Sigmoid colon (tissue), 7 donors: ENCODE measurements around the gene TMEM255B. TPM values are rescaled to one million over a fixed set of nuclear protein-coding genes. Genes with fewer than 3 reads are reported as not detected.

ENCODE experiments used
- DNase-seq: peaks from one replicate; pipeline ENCODE4 v3.0.0-alpha.2; 2019
- H3K27ac ChIP-seq, 4 donors: fragments of 200-600 bp; sonication (generic); one replicate each; pipeline ENCODE4 v1.5.1; 2016 to 2019; ENCODE audit warnings: mild to moderate bottlenecking in 1 of 4
- H3K27me3 ChIP-seq, 3 donors: fragments of 200-600 bp; sonication (generic); one replicate each; pipeline ENCODE4 v1.5.1; 2019; ENCODE audit warnings: mild to moderate bottlenecking in 1 of 3
- H3K36me3 ChIP-seq, 4 donors: fragments of 200-600 bp; sonication (generic); one replicate each; pipeline ENCODE4 v1.5.1; 2016 to 2019
- H3K4me1 ChIP-seq, 4 donors: fragments of 200-600 bp; sonication (generic); one replicate each; pipeline ENCODE4 v1.5.1; 2017 to 2019
- H3K4me3 ChIP-seq, 4 donors: fragments of 200-600 bp; sonication (generic); one replicate each; pipeline ENCODE4 v1.5.1; 2017 to 2019; ENCODE audit warnings: mild to moderate bottlenecking in 2 of 4, moderate library complexity in 1 of 4
- H3K9me3 ChIP-seq, 4 donors: fragments of 200-600 bp in 3 of 4; sonication (generic) in 3 of 4; one replicate each; pipeline versions ENCODE4 v1.5.1 to v1.6.1; 2013 to 2019
- CTCF ChIP-seq, 4 experiments: fragments of 450-650 bp in 3 of 4; fragments of 200-600 bp in 1 of 4; IDR thresholded peaks; one replicate each; pipeline ENCODE4 v1.5.1; 2016 to 2019; ENCODE audit warnings: antibody characterized with exemption in 4 of 4, mild to moderate bottlenecking in 3 of 4, moderate library complexity in 2 of 4
- EP300 ChIP-seq, 4 donors: sonication (generic); formaldehyde crosslinking; IDR thresholded peaks; one replicate each; pipeline ENCODE4 v1.6.1; 2017; ENCODE audit warnings: antibody characterized with exemption in 4 of 4
- POLR2A ChIP-seq, 2 donors: fragments of 450-650 bp; IDR thresholded peaks; one replicate each; pipeline ENCODE4 v1.6.1; 2016; ENCODE audit warnings: antibody characterized with exemption in 2 of 2, mild to moderate bottlenecking in 2 of 2, moderate library complexity in 2 of 2
- POLR2AphosphoS5 ChIP-seq, 4 donors: sonication (generic); formaldehyde crosslinking; IDR thresholded peaks; one replicate each; pipeline ENCODE4 v1.6.1; 2017; ENCODE audit warnings: antibody characterized with exemption in 4 of 4
- WGBS, 2 donors: extraction: QIAGEN DNeasy Blood & Tissue Kit; methylation state at CpG; one replicate each; pipeline ENCODE4 v1.1.7; 2013; 5-methylcytosine and 5-hydroxymethylcytosine counted together
- intact Hi-C: fragments of 100-400 bp; cut with DNase I; formaldehyde crosslinking; loops from one replicate; pipeline ENCODE4 v1.15.1; 2023
- polyA plus RNA-seq, 3 donors: library from polyadenylated mRNA; stranded (reverse); fragments of 200-250 nt; gene quantifications; one replicate each; pipeline ENCODE4 v1.2.3, GENCODE V29; 2013
- total RNA-seq, 4 donors: library from RNA; depleted of rRNA; stranded (reverse); fragments of >200 nt; gene quantifications; one replicate each; pipeline ENCODE4 v1.1.0, GENCODE V29; 2016
- donor health status: healthy with polysubstance abuse.
- donor health status: Bipolar disorder and iron deficiency.
- donor health status: healthy.

Gene TMEM255B
- total and polyA plus RNA-seq, 7 donors = 0.60 to 11.1 (median 4.3) TPM

- 56 to 79% methylated on average over 35 of the region's 35 CpGs for WGBS, 2 donors
- Histone ChIP-seq H3K27me3 (no peaks in the 10 kb centered on the region), H3K4me3 (no peak overlapping the region), H3K36me3 (peaks cover 0 to 12% (median 4%) of the 10 kb centered on the region in 4 donors), H3K27ac (peak overlapping the region in 3 of 4 donors; percentile 51 to 94 (median 92)), H3K4me1 (peaks cover 0 to 47% (median 44%) of the 10 kb centered on the region in 4 donors), H3K9me3 (no peaks in the 10 kb centered on the region)
- intact Hi-C loops = no loop called here
- DNase-seq = no peak
- TF ChIP-seq POLR2AphosphoS5 (IDR thresholded peaks at IDR 0.05) (no peak), EP300 (IDR thresholded peaks at IDR 0.05) (no peak), POLR2A (IDR thresholded peaks at IDR 0.05) (no peak), CTCF (IDR thresholded peaks at IDR 0.05) (no peak)
Observed at GRCh38 chr13:113840541-113841352, 81.7 kb downstream of the TMEM255B start.

- peaks cover 0 to 47% (median 43%) of the 10 kb centered on the region in 4 donors for H3K4me1 ChIP-seq
- no peak for TF ChIP-seq CTCF (IDR thresholded peaks at IDR 0.05)
- TF ChIP-seq POLR2AphosphoS5 (IDR thresholded peaks at IDR 0.05) = no peak
- no peak for TF ChIP-seq POLR2A (IDR thresholded peaks at IDR 0.05)
- peaks cover 0 to 15% (median 4%) of the 10 kb centered on the region in 4 donors for H3K36me3 ChIP-seq
Observed at GRCh38 chr13:113841353-113841650, 82.3 kb downstream of the TMEM255B start.

GRCh38 chr13:113842336-113843062 lies 83.5 kb downstream of the TMEM255B start:
- Histone ChIP-seq H3K9me3 (no peaks in the 10 kb centered on the region), H3K4me1 (peaks cover 0 to 38% (median 34%) of the 10 kb centered on the region in 4 donors), H3K27ac (peak overlapping the region in 1 of 4 donors; percentile 7), H3K36me3 (peaks cover 0 to 21% (median 8%) of the 10 kb centered on the region in 4 donors), H3K27me3 (no peaks in the 10 kb centered on the region), H3K4me3 (no peak overlapping the region)
- intact Hi-C loops = no loop called here
- no peak for DNase-seq
- WGBS, 2 donors = 94 to 95% methylated on average over 29 of the region's 29 CpGs
- TF ChIP-seq EP300 (IDR thresholded peaks at IDR 0.05) (no peak), POLR2A (IDR thresholded peaks at IDR 0.05) (no peak), CTCF (IDR thresholded peaks at IDR 0.05) (no peak), POLR2AphosphoS5 (IDR thresholded peaks at IDR 0.05) (no peak)

More at GRCh38 chr13:113841353-113841650, 82.3 kb downstream of the TMEM255B start:
- no peak for DNase-seq
- 50 to 83% methylated on average over 15 of the region's 15 CpGs for WGBS, 2 donors
- H3K9me3 ChIP-seq = no peaks in the 10 kb centered on the region
- H3K27me3 ChIP-seq = no peaks in the 10 kb centered on the region
- H3K4me3 ChIP-seq = no peak overlapping the region
- intact Hi-C loops = no loop called here
- peak overlapping the region in 1 of 4 donors; percentile 92 for H3K27ac ChIP-seq

GRCh38 chr13:113843063-113843654 lies 84.1 kb downstream of the TMEM255B start:
- Histone ChIP-seq H3K4me3 (no peak overlapping the region), H3K27ac (peak overlapping the region in 1 of 4 donors; percentile 7), H3K9me3 (no peaks in the 10 kb centered on the region), H3K4me1 (peaks cover 0 to 31% (median 29%) of the 10 kb centered on the region in 4 donors), H3K36me3 (peaks cover 0 to 21% (median 8%) of the 10 kb centered on the region in 4 donors), H3K27me3 (no peaks in the 10 kb centered on the region)
- TF ChIP-seq POLR2AphosphoS5 (IDR thresholded peaks at IDR 0.05) (no peak), EP300 (IDR thresholded peaks at IDR 0.05) (no peak), CTCF (IDR thresholded peaks at IDR 0.05) (no peak), POLR2A (IDR thresholded peaks at IDR 0.05) (no peak)
- 92 to 95% methylated on average over 30 of the region's 30 CpGs for WGBS, 2 donors
- intact Hi-C loops = no loop called here
- DNase-seq = no peak
